ENCODE data around the gene COPS4. TPM values are rescaled to one million over a fixed set of nuclear protein-coding genes. Genes with fewer than 3 reads are reported as not detected.
"Not testable (repeated sequence)": the region's sequence is repeated elsewhere in the genome, so short reads cannot be mapped to it uniquely, and the experiment has no call there.

The COPS4 gene
- total RNA-seq, 1 donor from 2014 or later, result 92.4 TPM

GRCh38 chr4:83019794-83020494 lies 15.0 kb upstream of the COPS4 start:
- no peak overlapping the region for H3K4me2 ChIP-seq
- no peak overlapping the region for H3K9ac ChIP-seq
- no peak overlapping the region for H3K27ac ChIP-seq
- H3K27me3 Mint-ChIP-seq (ENCODE audit: insufficient read depth, low read depth), result peaks cover 2% of the 10 kb centered on the region
- H2AFZ ChIP-seq (replicated peaks), result no peak overlapping the region
- DNase-seq (ENCODE audit: low spot score), result no peak
- no peaks in the 10 kb centered on the region for H3K36me3 ChIP-seq
- H3K9me3 Mint-ChIP-seq, result peaks cover 8% of the 10 kb centered on the region
- no peaks in the 10 kb centered on the region for H3K9me3 ChIP-seq (ENCODE audit: low read depth)
- H3K4me3 Mint-ChIP-seq, result no peak overlapping the region
- H3K36me3 Mint-ChIP-seq, result peaks cover under 1% of the 10 kb centered on the region
- H3F3A ChIP-seq (ENCODE audit: low read depth), result no peaks in the 10 kb centered on the region
- TF ChIP-seq CTCF (IDR thresholded peaks at IDR 0.05), result no peak
- TF ChIP-seq EZH2 (IDR thresholded peaks at IDR 0.05), result no peak
- no peak for TF ChIP-seq EZH2phosphoT487 (IDR thresholded peaks at IDR 0.05)
- no peak overlapping the region for H3K4me3 ChIP-seq
- no peaks in the 10 kb centered on the region for H3K4me1 Mint-ChIP-seq
- no peaks in the 10 kb centered on the region for H4K20me1 ChIP-seq (ENCODE audit: low read depth)
- no peaks in the 10 kb centered on the region for H3K27me3 ChIP-seq
- H3K27ac Mint-ChIP-seq, result no peak overlapping the region
- H3K4me1 ChIP-seq, result no peaks in the 10 kb centered on the region
- H3K79me2 ChIP-seq (ENCODE audit: low read depth), result no peaks in the 10 kb centered on the region

DNA sequence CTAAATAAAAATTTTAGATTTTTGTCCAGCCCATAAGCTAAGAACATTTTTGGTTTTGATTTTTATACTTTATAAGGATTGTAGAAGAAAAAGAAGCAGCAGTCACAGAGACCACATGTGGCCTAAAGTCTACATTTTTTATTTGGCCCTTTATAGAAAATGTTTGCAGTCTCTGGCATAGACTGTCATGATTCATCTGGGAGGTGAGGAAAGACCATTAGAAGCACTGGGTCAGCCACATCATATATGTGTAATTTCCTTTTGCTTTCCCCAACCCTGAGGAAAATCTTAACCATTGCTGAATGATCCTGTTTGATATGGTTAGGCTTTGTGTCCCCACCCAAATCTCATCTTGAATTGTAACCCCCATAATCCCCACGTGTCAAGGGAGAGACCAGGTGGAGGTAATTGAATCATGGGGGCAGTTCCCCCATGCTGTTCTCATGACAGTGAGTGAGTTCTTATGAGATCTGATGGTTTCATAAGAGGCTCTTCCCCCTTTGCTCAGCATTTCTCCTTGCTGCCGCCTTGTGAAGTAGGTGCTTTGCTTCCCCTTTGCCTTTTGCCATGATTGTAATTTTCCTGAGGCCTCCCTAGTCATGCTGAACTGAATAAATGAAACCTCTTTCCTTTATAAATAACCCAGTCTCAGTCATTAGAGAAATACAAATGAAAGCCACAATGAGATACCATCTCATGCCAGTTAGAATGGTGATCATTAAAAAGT lies 12.1 kb upstream of the COPS4 start:
- no peak overlapping the region for H3K27ac Mint-ChIP-seq
- Histone ChIP-seq H3K27ac (no peak overlapping the region), H3K9me3 (ENCODE audit: low read depth) (no peaks in the 10 kb centered on the region), H3K27me3 (no peaks in the 10 kb centered on the region), H2AFZ (replicated peaks) (no peak overlapping the region), H3F3A (ENCODE audit: low read depth) (no peaks in the 10 kb centered on the region), H3K4me3 (no peak overlapping the region), H3K79me2 (ENCODE audit: low read depth) (no peaks in the 10 kb centered on the region), H3K4me1 (no peaks in the 10 kb centered on the region), H3K9ac (no peak overlapping the region), H4K20me1 (ENCODE audit: low read depth) (no peaks in the 10 kb centered on the region), H3K4me2 (no peak overlapping the region), H3K36me3 (no peaks in the 10 kb centered on the region)
- H3K4me3 Mint-ChIP-seq, result no peak overlapping the region
- peaks cover 4% of the 10 kb centered on the region for H3K27me3 Mint-ChIP-seq (ENCODE audit: insufficient read depth, low read depth)
- peaks cover 18% of the 10 kb centered on the region for H3K9me3 Mint-ChIP-seq
- TF ChIP-seq CTCF (IDR thresholded peaks at IDR 0.05), result no peak
- TF ChIP-seq EZH2phosphoT487 (IDR thresholded peaks at IDR 0.05), result no peak
- TF ChIP-seq EZH2 (IDR thresholded peaks at IDR 0.05), result no peak
- no peaks in the 10 kb centered on the region for H3K4me1 Mint-ChIP-seq
- peaks cover 2% of the 10 kb centered on the region for H3K36me3 Mint-ChIP-seq
- no peak for DNase-seq (ENCODE audit: low spot score)

- not testable (repeated sequence) for DNase-seq (ENCODE audit: low spot score); H3K27ac Mint-ChIP-seq; H2AFZ ChIP-seq (replicated peaks); H3K4me1 ChIP-seq; H3K4me1 Mint-ChIP-seq; H3K9ac ChIP-seq; H3K27me3 ChIP-seq; H3K4me2 ChIP-seq; H3K9me3 ChIP-seq (ENCODE audit: low read depth); H3K4me3 ChIP-seq; H3K79me2 ChIP-seq (ENCODE audit: low read depth); H3K27me3 Mint-ChIP-seq (ENCODE audit: insufficient read depth, low read depth); H4K20me1 ChIP-seq (ENCODE audit: low read depth); H3K36me3 ChIP-seq; H3K4me3 Mint-ChIP-seq; H3K36me3 Mint-ChIP-seq; H3K27ac ChIP-seq; H3F3A ChIP-seq (ENCODE audit: low read depth)
- peaks cover 18% of the 10 kb centered on the region for H3K9me3 Mint-ChIP-seq
Measured at GRCh38 chr4:83023599-83023998, 11.4 kb upstream of the COPS4 start.

DNA sequence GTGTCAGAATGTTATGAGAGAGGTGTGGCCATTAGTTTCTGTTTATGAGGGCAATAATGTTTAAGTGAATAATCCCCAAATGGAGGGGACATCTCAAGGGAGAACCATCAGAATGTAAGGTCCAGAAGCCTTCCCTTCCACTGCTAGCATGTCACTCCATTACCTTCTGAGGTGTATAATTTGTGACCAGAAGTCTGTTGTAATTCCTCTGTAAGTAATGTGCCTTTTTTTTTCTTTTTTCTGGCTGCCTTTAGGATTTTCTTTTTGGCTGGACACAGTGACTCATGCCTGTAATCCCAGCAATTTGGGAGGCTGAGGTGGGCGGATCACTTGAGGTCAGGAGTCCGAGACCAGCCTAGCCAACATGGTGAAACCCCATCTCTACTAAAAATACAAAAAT lies 10.8 kb upstream of the COPS4 start:
- no peak overlapping the region for H3K4me3 ChIP-seq
- Mint-ChIP-seq H3K4me1 (no peaks in the 10 kb centered on the region), H3K27me3 (ENCODE audit: insufficient read depth, low read depth) (peaks cover 4% of the 10 kb centered on the region), H3K27ac (no peak overlapping the region), H3K36me3 (peaks cover 2% of the 10 kb centered on the region), H3K9me3 (peaks cover 18% of the 10 kb centered on the region), H3K4me3 (no peak overlapping the region)
- H3K4me2 ChIP-seq, result no peak overlapping the region
- H3K9ac ChIP-seq, result no peak overlapping the region
- no peak overlapping the region for H3K27ac ChIP-seq
- peaks cover 7% of the 10 kb centered on the region for H3K27me3 ChIP-seq
- H3F3A ChIP-seq (ENCODE audit: low read depth), result no peaks in the 10 kb centered on the region
- no peaks in the 10 kb centered on the region for H3K9me3 ChIP-seq (ENCODE audit: low read depth)
- H3K4me1 ChIP-seq, result no peaks in the 10 kb centered on the region
- no peaks in the 10 kb centered on the region for H4K20me1 ChIP-seq (ENCODE audit: low read depth)
- TF ChIP-seq CTCF (IDR thresholded peaks at IDR 0.05) (no peak), EZH2 (IDR thresholded peaks at IDR 0.05) (no peak), EZH2phosphoT487 (IDR thresholded peaks at IDR 0.05) (no peak)
- H3K79me2 ChIP-seq (ENCODE audit: low read depth), result no peaks in the 10 kb centered on the region
- DNase-seq (ENCODE audit: low spot score), result no peak
- H2AFZ ChIP-seq (replicated peaks), result no peak overlapping the region
- H3K36me3 ChIP-seq, result no peaks in the 10 kb centered on the region

Data from neural progenitor cell (in vitro differentiated cells).